GM10248 (cell line): Measurements from ENCODE around the gene MPV17L2.

Experiments
- CTCF ChIA-PET: fragments of 300-600 bp; sonication (Branson Sonifier 250); formaldehyde crosslinking; extraction: SDS; loops from one replicate; lab custom pipeline; 2021; ENCODE audit warnings: antibody characterized with exemption; lab: Yijun Ruan, JAX
- POLR2A ChIA-PET: fragments of 350-650 bp; sonication (Branson Sonifier 250); formaldehyde crosslinking; extraction: SDS; loops from one replicate; lab custom pipeline; 2020; ENCODE audit warnings: antibody characterized with exemption; lab: Yijun Ruan, JAX
- DNase-seq: peaks from one replicate; pipeline ENCODE4 v3.0.0; 2012; ENCODE audit errors: extremely low spot score
- CTCF ChIP-seq: IDR thresholded peaks from 2 replicates; pipeline ENCODE4 v1.5.1; 2012; ENCODE audit warnings: mild to moderate bottlenecking, low read depth; ENCODE audit errors: extremely low read depth, missing control alignments, control extremely low read depth

The MPV17L2 gene

DNA sequence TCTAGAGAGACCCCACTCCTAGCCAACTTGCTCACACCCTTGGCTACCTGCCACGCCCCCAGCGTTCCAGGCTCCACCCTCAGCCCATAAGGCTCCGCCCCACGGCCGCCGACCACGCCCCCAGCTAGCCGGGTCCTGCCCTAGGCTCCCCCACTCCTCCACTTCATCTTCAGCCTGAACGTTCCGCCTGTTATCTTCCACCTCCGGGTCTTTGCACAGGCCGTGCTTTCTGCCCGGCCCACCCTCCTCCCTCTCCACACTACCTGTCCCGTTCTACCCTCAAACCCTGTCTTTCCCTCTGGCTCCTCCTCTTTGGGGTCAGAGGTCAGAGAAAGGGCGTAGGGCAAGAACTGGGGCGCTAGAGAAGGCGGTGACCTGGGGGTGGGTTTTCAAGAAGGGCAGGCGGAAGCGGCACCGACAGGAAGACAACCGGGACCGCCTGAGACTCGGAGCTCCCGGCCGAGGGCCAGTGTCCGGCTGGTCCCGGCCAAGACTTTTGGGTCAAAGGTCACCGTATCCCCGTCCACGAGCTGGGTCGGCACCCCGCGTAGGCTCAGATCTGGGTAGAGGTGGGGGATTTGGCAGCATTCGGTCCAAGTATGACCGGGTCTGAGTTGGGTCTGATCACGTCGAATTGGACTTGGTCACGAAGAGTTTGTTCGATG lies 31.0 kb downstream of the MPV17L2 start:
- TF ChIP-seq CTCF: no peak
- ChIA-PET CTCF (interaction anchor here (1.0 to 6.5 kb wide), 10 partner anchors 9 to 190 kb away, joined by 3 to 57 read pairs (median 6); no protein-coding TSS in a partner anchor), POLR2A (interaction anchor here (0.8 to 1.5 kb wide), 6 partner anchors 20 to 58 kb away, joined by 3 to 10 read pairs (median 4); partner anchors contain the start of genes JUND, MPV17L2 and RAB3A)
- peak; percentile 60 for DNase-seq

- ChIA-PET POLR2A (interaction anchor here (0.8 to 1.8 kb wide), 7 partner anchors 21 to 57 kb away, joined by 3 to 11 read pairs (median 5); partner anchors contain the start of genes JUND, MPV17L2 and RAB3A), CTCF (interaction anchor here (1.0 to 6.5 kb wide), 9 partner anchors 9 to 190 kb away, joined by 3 to 57 read pairs (median 7); no protein-coding TSS in a partner anchor)
- no peak for TF ChIP-seq CTCF
- DNase-seq: peak; percentile 97
Observed at GRCh38 chr19:18224525-18225354, 31.7 kb downstream of the MPV17L2 start.

DNA sequence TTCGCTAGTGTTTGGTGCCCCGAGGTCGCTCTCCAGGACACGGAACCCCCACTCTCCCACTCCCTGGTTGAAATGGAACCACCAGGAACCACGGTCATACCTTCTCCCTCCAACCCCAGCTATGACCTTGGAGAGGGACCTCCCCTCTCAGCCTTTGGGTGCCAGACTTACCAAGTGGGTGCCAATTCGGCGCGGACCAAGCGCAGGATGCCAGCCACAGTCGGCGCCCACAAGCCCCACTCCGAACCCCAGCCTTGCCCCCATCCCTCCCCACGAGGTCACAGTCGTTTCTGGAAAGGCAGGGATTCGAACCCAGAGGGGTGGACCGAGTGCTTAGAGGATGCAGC lies 32.3 kb downstream of the MPV17L2 start:
- POLR2A ChIA-PET: interaction anchor here (1.5 to 1.8 kb wide), 2 partner anchors 21 to 54 kb away, joined by 3 to 11 read pairs; partner anchors contain the start of gene RAB3A
- DNase-seq: no peak
- CTCF ChIA-PET: no interaction called here

GRCh38 chr19:18225702-18226468 lies 32.9 kb downstream of the MPV17L2 start, which contains the start of gene PDE4C:
Gene PDE4C, minus strand, starts transcription at chr19:18226438. Its CDS starts 23 bp downstream, at chr19:18226415.
- TF ChIP-seq CTCF: no peak
- no peak for DNase-seq
- ChIA-PET CTCF (interaction anchor here (0.9 kb wide), 1 partner anchor 26 kb away, joined by 5 read pairs; no protein-coding TSS in a partner anchor), POLR2A (interaction anchor here (1.8 kb wide), 1 partner anchor 54 kb away, joined by 11 read pairs; no protein-coding TSS in a partner anchor)

More for the DNA sequence above, 32.3 kb downstream of the MPV17L2 start:
- TF ChIP-seq CTCF: no peak

DNA sequence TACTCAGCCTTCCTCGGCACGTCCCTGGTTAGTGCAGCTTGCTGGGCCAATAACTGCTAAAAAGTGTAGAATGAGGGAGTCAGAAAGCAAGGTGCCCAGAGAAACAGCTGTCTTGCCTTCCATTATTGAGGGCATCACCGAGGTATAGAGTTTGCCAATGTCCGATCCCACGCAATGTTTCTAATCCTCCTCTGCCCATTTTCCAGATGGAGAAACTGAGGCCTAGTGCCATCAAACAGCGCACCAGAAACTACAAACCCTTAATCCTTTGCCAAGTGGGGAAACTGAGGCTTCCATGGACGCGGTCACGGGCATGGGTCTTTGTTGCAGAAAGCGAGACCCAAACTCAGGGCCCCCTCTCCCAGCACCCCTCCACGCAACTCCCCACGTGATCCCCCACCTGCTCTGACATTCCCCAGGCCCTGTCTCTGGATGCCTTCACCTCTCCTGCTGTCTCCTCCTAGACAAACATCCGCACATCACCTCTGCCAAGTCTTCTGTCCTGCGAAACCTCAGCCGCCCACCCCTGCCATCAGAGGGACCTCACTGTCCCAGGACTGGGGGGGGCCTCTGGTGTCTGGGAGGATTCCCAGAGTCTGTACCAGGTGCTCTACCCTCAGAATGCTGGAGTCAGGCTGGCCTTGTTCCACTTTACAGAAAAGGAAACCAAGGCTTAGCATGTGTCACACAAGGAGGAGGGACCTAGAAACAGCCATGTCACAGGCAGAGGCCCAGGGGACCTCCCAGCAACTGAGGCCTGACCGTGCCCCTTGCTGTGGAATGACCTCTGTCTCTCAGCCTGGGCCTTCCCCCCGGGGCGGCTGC lies 34.1 kb downstream of the MPV17L2 start:
- no peak for TF ChIP-seq CTCF
- ChIA-PET CTCF (interaction anchor here (0.9 kb wide), 1 partner anchor 25 kb away, joined by 5 read pairs; no protein-coding TSS in a partner anchor), POLR2A (interaction anchor here (1.8 kb wide), 1 partner anchor 52 kb away, joined by 11 read pairs; no protein-coding TSS in a partner anchor)
- DNase-seq: no peak
